Suprapubic skin (tissue), 3 donors: ENCODE data around the gene SFXN5.

Experiments
- POLR2AphosphoS5 ChIP-seq, 3 donors: sonication (generic); formaldehyde crosslinking; IDR thresholded peaks; one replicate each; pipeline ENCODE4 v1.6.1; 2017; ENCODE audit warnings: antibody characterized with exemption in 3 of 3
- TF ChIP-seq, protein P1 (sequence below), 2 donors: fragments of 200-600 bp in 1 of 2; fragments of 450-650 bp in 1 of 2; sonication (generic) in 1 of 2; IDR thresholded peaks; one replicate each; pipeline ENCODE4 v1.5.1; 2016 to 2019; ENCODE audit warnings: antibody characterized with exemption in 2 of 2, mild to moderate bottlenecking in 1 of 2, moderate library complexity in 1 of 2

DNA sequence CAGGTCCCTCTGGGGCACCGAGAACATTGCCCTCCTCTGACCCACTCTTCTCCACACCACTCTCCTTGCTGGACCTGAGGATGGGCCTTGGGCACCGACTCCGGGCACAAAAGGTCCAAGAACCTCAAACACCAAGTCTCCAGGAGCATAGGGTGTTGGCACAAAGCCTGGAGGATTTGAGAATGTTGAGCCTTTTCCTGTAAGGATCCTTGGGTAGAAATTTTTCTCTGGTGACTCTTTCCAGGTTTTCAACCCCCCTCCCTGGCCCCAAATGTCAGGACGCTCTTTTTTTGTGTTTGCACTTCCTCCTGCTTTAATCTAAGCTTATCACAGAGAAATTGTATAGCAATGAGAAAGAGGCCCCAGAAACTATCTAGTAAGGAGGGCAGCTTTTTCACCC lies 175.1 kb downstream of the SFXN5 start:
- TF ChIP-seq, protein P1, sequence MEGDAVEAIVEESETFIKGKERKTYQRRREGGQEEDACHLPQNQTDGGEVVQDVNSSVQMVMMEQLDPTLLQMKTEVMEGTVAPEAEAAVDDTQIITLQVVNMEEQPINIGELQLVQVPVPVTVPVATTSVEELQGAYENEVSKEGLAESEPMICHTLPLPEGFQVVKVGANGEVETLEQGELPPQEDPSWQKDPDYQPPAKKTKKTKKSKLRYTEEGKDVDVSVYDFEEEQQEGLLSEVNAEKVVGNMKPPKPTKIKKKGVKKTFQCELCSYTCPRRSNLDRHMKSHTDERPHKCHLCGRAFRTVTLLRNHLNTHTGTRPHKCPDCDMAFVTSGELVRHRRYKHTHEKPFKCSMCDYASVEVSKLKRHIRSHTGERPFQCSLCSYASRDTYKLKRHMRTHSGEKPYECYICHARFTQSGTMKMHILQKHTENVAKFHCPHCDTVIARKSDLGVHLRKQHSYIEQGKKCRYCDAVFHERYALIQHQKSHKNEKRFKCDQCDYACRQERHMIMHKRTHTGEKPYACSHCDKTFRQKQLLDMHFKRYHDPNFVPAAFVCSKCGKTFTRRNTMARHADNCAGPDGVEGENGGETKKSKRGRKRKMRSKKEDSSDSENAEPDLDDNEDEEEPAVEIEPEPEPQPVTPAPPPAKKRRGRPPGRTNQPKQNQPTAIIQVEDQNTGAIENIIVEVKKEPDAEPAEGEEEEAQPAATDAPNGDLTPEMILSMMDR (IDR thresholded peaks at IDR 0.05), result no peak
- no peak for TF ChIP-seq POLR2AphosphoS5 (IDR thresholded peaks at IDR 0.05)
